WERI-Rb-1 (cell line): ENCODE measurements around the gene MRM1.

Experiments used
- DNase-seq: peaks from one replicate; pipeline ENCODE4 v3.0.0-alpha.2; 2020
- H3K27ac ChIP-seq: fragments of 250-450 bp; sonication (Bioruptor Pico); 2 replicates; pipeline ENCODE4 v1.5.1; 2020; ENCODE audit warnings: mild to moderate bottlenecking, moderate library complexity
- H3K27me3 ChIP-seq: fragments of 250-450 bp; sonication (Bioruptor Pico); 2 replicates; pipeline ENCODE4 v1.5.1; 2021; ENCODE audit warnings: mild to moderate bottlenecking, low read depth, moderate library complexity; ENCODE audit not compliant: insufficient read depth, severe bottlenecking
- H3K36me3 ChIP-seq: fragments of 250-450 bp; sonication (Bioruptor Pico); 2 replicates; pipeline ENCODE4 v1.5.1; 2020; ENCODE audit warnings: mild to moderate bottlenecking, moderate library complexity
- H3K4me3 ChIP-seq: 2 replicates; pipeline ENCODE4 v1.5.1; 2011; ENCODE audit warnings: low read depth, mild to moderate bottlenecking, control low read depth, low read length
- H3K9me3 ChIP-seq: fragments of 250-450 bp; sonication (Bioruptor Pico); 2 replicates; pipeline ENCODE4 v1.5.1; 2021; ENCODE audit warnings: mild to moderate bottlenecking, moderate library complexity; ENCODE audit not compliant: severe bottlenecking
- TF ChIP-seq, protein P1 (sequence below): IDR thresholded peaks from 2 replicates; pipeline ENCODE4 v1.5.1; 2011; ENCODE audit warnings: low read depth, mild to moderate bottlenecking, control low read depth, inconsistent platforms, low read length

Gene MRM1

DNA sequence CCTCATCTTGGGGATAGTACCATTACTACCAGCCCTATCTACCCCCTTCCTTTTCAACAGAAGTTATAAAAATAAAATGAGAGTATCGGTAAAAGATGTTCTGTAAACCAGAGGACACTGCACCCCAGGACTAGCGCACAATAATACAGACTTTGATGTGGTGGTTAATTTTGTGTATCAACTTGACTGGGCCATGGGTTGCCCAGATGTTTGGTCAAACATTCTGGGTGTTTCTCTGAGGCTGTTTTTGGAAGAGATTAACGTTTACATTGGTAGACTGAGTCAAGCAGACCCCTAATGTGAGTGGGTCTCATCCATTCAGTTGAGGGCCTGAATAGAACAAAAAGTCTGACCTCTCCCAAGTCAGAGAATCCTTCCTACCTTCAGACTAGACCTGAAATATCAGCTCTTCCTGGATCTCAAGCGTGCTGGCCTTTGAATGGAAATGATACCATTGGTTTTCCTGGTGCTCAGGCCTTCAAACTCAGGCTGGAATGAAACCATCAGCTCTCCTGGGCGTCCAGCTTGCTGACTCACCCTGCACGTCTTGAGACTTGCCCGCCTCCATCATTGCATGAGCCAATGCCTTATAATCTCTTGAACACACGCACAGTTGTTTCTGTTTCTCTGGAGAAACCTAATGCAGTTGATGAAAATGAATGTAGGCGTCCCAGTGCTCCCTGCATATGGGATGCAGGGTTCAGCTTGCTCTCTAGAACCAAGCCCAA, 10.1 kb downstream of the MRM1 start:
- no peak for DNase-seq
- no peaks in the 10 kb centered on the region for H3K9me3 ChIP-seq
- H3K36me3 ChIP-seq = no peaks in the 10 kb centered on the region
- H3K27me3 ChIP-seq = no peaks in the 10 kb centered on the region
- no peak overlapping the region for H3K27ac ChIP-seq
- TF ChIP-seq, protein P1, sequence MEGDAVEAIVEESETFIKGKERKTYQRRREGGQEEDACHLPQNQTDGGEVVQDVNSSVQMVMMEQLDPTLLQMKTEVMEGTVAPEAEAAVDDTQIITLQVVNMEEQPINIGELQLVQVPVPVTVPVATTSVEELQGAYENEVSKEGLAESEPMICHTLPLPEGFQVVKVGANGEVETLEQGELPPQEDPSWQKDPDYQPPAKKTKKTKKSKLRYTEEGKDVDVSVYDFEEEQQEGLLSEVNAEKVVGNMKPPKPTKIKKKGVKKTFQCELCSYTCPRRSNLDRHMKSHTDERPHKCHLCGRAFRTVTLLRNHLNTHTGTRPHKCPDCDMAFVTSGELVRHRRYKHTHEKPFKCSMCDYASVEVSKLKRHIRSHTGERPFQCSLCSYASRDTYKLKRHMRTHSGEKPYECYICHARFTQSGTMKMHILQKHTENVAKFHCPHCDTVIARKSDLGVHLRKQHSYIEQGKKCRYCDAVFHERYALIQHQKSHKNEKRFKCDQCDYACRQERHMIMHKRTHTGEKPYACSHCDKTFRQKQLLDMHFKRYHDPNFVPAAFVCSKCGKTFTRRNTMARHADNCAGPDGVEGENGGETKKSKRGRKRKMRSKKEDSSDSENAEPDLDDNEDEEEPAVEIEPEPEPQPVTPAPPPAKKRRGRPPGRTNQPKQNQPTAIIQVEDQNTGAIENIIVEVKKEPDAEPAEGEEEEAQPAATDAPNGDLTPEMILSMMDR = no peak
- no peak overlapping the region for H3K4me3 ChIP-seq

DNA sequence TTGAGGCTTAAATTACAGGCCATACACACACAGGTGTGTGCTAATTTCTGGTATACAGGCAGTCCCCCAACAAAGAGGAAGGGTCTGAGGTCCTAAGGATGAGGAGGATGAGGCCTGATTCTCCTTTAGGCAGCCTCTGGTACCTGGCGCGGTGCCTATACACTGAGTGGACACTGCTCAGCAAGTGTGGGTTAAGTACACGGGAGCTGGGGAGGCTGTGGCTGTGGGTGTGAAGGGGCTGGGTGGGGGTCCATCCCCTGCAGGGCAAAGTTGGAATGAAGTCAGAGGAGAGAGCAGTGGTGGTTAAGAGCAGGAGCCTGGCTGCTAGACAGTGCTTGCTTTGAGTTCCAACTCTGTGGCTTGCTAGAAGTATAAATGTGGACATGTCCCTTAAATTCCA, 10.9 kb downstream of the MRM1 start:
- H3K36me3 ChIP-seq = no peaks in the 10 kb centered on the region
- no peak overlapping the region for H3K4me3 ChIP-seq
- H3K27ac ChIP-seq = no peak overlapping the region
- no peaks in the 10 kb centered on the region for H3K27me3 ChIP-seq
- no peak for DNase-seq
- TF ChIP-seq, protein P1 = no peak
- H3K9me3 ChIP-seq = no peaks in the 10 kb centered on the region

DNA sequence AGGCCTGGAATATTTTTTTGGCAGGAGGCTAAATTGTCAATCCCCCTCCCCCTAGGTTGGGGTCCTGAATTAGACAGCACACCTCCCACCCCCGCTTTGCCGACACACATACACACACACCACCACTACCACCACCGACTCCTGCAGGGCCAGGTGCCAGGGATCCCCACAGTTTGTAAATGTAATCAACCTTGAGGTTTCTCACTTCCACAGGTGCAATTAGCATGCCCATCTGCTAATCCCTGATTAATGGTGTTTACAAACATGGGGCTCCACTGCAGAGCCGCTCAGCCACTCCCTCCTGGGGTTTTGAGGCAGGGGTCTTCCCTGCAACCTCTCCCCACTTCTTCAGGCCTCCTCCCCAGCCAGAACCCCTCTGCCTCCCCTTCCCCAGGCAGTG, 11.8 kb downstream of the MRM1 start:
- Histone ChIP-seq H3K4me3 (no peak overlapping the region), H3K27ac (no peak overlapping the region), H3K27me3 (no peaks in the 10 kb centered on the region), H3K9me3 (no peaks in the 10 kb centered on the region), H3K36me3 (no peaks in the 10 kb centered on the region)
- DNase-seq = no peak
- TF ChIP-seq, protein P1 = no peak

DNA sequence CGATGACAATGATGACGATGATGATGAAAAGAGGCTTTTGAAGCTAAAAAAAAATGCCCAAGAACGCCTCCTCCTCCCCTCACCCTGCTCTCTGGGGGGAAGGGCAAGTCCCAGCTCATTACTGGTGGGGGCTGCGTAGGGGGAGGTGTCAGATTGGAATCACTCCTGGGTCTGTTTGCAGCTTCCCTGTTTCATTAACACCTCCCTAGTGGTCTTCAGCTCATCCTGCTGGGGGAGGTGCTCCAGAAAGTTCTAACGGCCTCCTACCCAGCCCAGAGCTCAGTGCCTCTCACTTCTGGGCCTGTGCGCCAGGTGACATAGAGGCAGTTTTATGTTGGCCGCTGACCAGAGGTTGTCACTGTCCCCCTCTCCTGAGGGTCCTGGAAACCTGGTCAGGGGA, 12.7 kb downstream of the MRM1 start:
- no peak overlapping the region for H3K4me3 ChIP-seq
- no peaks in the 10 kb centered on the region for H3K27me3 ChIP-seq
- no peak overlapping the region for H3K27ac ChIP-seq
- TF ChIP-seq, protein P1 = no peak
- no peaks in the 10 kb centered on the region for H3K9me3 ChIP-seq
- DNase-seq = no peak
- no peaks in the 10 kb centered on the region for H3K36me3 ChIP-seq

DNA sequence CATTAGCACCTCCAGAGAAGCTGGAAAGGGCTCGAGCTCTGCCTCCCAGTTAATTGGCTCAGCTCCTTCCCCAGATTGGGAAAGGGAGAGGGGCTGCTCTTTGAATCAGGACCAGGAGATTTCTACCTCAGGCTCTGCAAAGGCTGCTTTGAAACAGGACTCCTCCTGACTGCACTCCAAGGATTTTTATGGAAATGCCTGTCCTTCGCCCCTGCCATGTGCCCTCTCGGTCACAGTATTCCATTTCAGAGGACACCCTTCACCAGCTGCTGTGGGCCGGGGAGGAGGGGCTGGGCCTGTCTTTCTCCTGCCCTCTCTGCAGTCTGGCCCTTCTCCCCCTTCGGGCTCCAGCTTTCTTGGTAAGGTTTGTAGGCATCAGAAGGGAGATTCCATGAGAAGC, 13.6 kb downstream of the MRM1 start:
- Histone ChIP-seq H3K27me3 (no peaks in the 10 kb centered on the region), H3K4me3 (no peak overlapping the region), H3K27ac (no peak overlapping the region), H3K9me3 (no peaks in the 10 kb centered on the region), H3K36me3 (no peaks in the 10 kb centered on the region)
- TF ChIP-seq, protein P1 = no peak
- DNase-seq = no peak
